IMR-90 (cell line): Measurements from ENCODE around the gene SLC38A4. TPM values are rescaled to one million over a fixed set of nuclear protein-coding genes. Genes with fewer than 3 reads are reported as not detected.

Experiments used
- ATAC-seq: fragments of 200-7000 bp; cut with Tn5 transposase; 2 replicates; pipeline ENCODE4 v1.9.1; 2020; ENCODE audit warnings: low read depth, mild to moderate bottlenecking, moderate library complexity
- BruUV-seq: library from RNA; stranded (reverse); fragments of 400-500 nt; replicated peaks from 2 replicates; lab custom pipeline; 2021; lab: Mats Ljungman, UMichigan
- CTCF ChIA-PET: fragments of 300-600 bp; formaldehyde crosslinking; extraction: SDS; loops from one replicate; lab custom pipeline; 2021; ENCODE audit warnings: antibody characterized with exemption; lab: Yijun Ruan, JAX
- POLR2A ChIA-PET: fragments of 300-600 bp; sonication (Branson Sonifier 250); formaldehyde crosslinking; loops from one replicate; lab custom pipeline; 2022; ENCODE audit warnings: antibody characterized with exemption; ENCODE audit not compliant: unreplicated experiment; lab: Charles Lee
- DNase-seq: peaks from one replicate; pipeline ENCODE4 v3.0.0; 2013
- H2AFZ ChIP-seq: replicated peaks from 2 replicates; pipeline ENCODE3; 2013; ENCODE audit warnings: low read length, mild to moderate bottlenecking; ENCODE audit not compliant: poor library complexity
- H2AK5ac ChIP-seq: 2 replicates; pipeline ENCODE4 v1.6.1; 2013; ENCODE audit warnings: low read depth, low read length, inconsistent platforms
- H2AK9ac ChIP-seq: replicated peaks from 2 replicates; pipeline ENCODE3; 2013; ENCODE audit warnings: mild to moderate bottlenecking, low read depth, low read length, moderate library complexity; ENCODE audit not compliant: poor library complexity
- H2BK120ac ChIP-seq: 2 replicates; pipeline ENCODE4 v1.6.1; 2013; ENCODE audit warnings: low read depth, low read length, inconsistent platforms
- H2BK15ac ChIP-seq: 3 replicates; pipeline ENCODE4 v1.6.1; 2013; ENCODE audit warnings: low read depth, low read length, inconsistent platforms
- H2BK20ac ChIP-seq: 2 replicates; pipeline ENCODE4 v1.6.1; 2013; ENCODE audit warnings: low read depth, mild to moderate bottlenecking, inconsistent platforms, low read length, moderate library complexity
- H2BK5ac ChIP-seq: 2 replicates; pipeline ENCODE4 v1.6.1; 2013; ENCODE audit warnings: mild to moderate bottlenecking, low read depth, low read length, inconsistent platforms; ENCODE audit not compliant: poor library complexity, severe bottlenecking
- H3K14ac ChIP-seq: replicated peaks from 2 replicates; pipeline ENCODE4 v1.6.1; 2013; ENCODE audit warnings: low read depth, low read length, inconsistent platforms
- H3K18ac ChIP-seq: 2 replicates; pipeline ENCODE4 v1.6.1; 2013; ENCODE audit warnings: low read depth, low read length, control low read depth
- H3K23ac ChIP-seq: 2 replicates; pipeline ENCODE4 v1.6.1; 2013; ENCODE audit warnings: low read depth, low read length, inconsistent platforms
- H3K27ac ChIP-seq: 2 replicates; pipeline ENCODE4 v1.5.1; 2013; ENCODE audit warnings: mild to moderate bottlenecking, control low read depth, low read length; ENCODE audit not compliant: insufficient read depth
- H3K27me3 ChIP-seq: 2 replicates; pipeline ENCODE4 v1.6.1; 2013; ENCODE audit warnings: low read length; ENCODE audit not compliant: control insufficient read depth, insufficient read depth
- H3K36me3 ChIP-seq: 2 replicates; pipeline ENCODE4 v1.6.1; 2013; ENCODE audit warnings: low read length, mixed read lengths; ENCODE audit not compliant: control insufficient read depth, insufficient read depth
- H3K4ac ChIP-seq: 2 replicates; pipeline ENCODE4 v1.6.1; 2013; ENCODE audit warnings: low read depth, low read length, inconsistent platforms
- H3K4me1 ChIP-seq: 2 replicates; pipeline ENCODE4 v1.6.1; 2013; ENCODE audit warnings: low read length, mixed read lengths; ENCODE audit not compliant: control insufficient read depth, insufficient read depth
- H3K4me2 ChIP-seq: 2 replicates; pipeline ENCODE4 v1.6.1; 2013; ENCODE audit warnings: low read depth, mild to moderate bottlenecking, control low read depth, low read length, moderate library complexity
- H3K4me3 ChIP-seq: 2 replicates; pipeline ENCODE4 v1.5.1; 2013; ENCODE audit warnings: low read depth, mild to moderate bottlenecking, control low read depth, low read length, moderate library complexity; ENCODE audit not compliant: insufficient read depth
- H3K56ac ChIP-seq: 2 replicates; pipeline ENCODE4 v1.6.1; 2013; ENCODE audit warnings: low read length, inconsistent platforms; ENCODE audit not compliant: insufficient read depth; ENCODE audit errors: extremely low read depth
- H3K79me1 ChIP-seq, 2 experiments: 2 replicates each; pipeline ENCODE4 v1.6.1; 2013; ENCODE audit warnings: low read length in 2 of 2, inconsistent platforms in 1 of 2, low read depth in 1 of 2
- H3K9ac ChIP-seq: 2 replicates; pipeline ENCODE4 v1.6.1; 2013; ENCODE audit warnings: low read depth, low read length, control low read depth
- H3K9me1 ChIP-seq: 2 replicates; pipeline ENCODE4 v1.6.1; 2013; ENCODE audit warnings: low read length, inconsistent platforms; ENCODE audit not compliant: insufficient read depth
- H3K9me3 ChIP-seq: 2 replicates; pipeline ENCODE4 v1.6.1; 2013; ENCODE audit warnings: low read length; ENCODE audit not compliant: control insufficient read depth, insufficient read depth
- H4K20me1 ChIP-seq: 2 replicates; pipeline ENCODE4 v1.6.1; 2013; ENCODE audit warnings: low read length, inconsistent platforms; ENCODE audit not compliant: insufficient read depth
- H4K5ac ChIP-seq: 2 replicates; pipeline ENCODE4 v1.6.1; 2013; ENCODE audit warnings: mild to moderate bottlenecking, low read depth, low read length, control low read depth
- H4K8ac ChIP-seq, 2 experiments: 2 replicates each; pipeline ENCODE4 v1.6.1; 2013; ENCODE audit warnings: low read depth in 2 of 2, low read length in 2 of 2, control low read depth in 1 of 2, inconsistent platforms in 1 of 2
- H4K91ac ChIP-seq: 2 replicates; pipeline ENCODE4 v1.6.1; 2013; ENCODE audit warnings: low read depth, low read length, inconsistent platforms; ENCODE audit not compliant: insufficient read depth
- BHLHE40 ChIP-seq: fragments of 150-350 bp; IDR thresholded peaks from 2 replicates; pipeline ENCODE4 v1.6.1; 2016; ENCODE audit warnings: mild to moderate bottlenecking, low read depth, low read length
- CEBPB ChIP-seq: IDR thresholded peaks from 2 replicates; pipeline ENCODE4 v1.6.1; 2012; ENCODE audit warnings: low read depth, low read length, improper control_type of control experiment
- CHD1 ChIP-seq: IDR thresholded peaks from 2 replicates; pipeline ENCODE4 v1.6.1; 2012; ENCODE audit warnings: low read depth, low read length, improper control_type of control experiment
- CTCF ChIP-seq: conservative IDR thresholded peaks from 2 replicates; pipeline ENCODE4 v1.5.1; 2012; ENCODE audit warnings: mild to moderate bottlenecking, low read depth, low read length, improper control_type of control experiment
- ELK1 ChIP-seq: fragments of 150-350 bp; IDR thresholded peaks from 2 replicates; pipeline ENCODE4 v1.6.1; 2016; ENCODE audit warnings: low read depth, mild to moderate bottlenecking, low read length, moderate library complexity, borderline replicate concordance
- FOS ChIP-seq: fragments of 150-350 bp; IDR thresholded peaks from 2 replicates; pipeline ENCODE4 v1.6.1; 2016; ENCODE audit warnings: low read depth, low read length
- MAFK ChIP-seq: IDR thresholded peaks from 2 replicates; pipeline ENCODE4 v1.6.1; 2012; ENCODE audit warnings: low read depth, low read length, improper control_type of control experiment
- MAZ ChIP-seq: IDR thresholded peaks from 2 replicates; pipeline ENCODE4 v1.6.1; 2012; ENCODE audit warnings: low read depth, mild to moderate bottlenecking, low read length, improper control_type of control experiment, moderate library complexity, borderline replicate concordance
- MXI1 ChIP-seq: IDR thresholded peaks from 2 replicates; pipeline ENCODE4 v1.6.1; 2012; ENCODE audit warnings: low read depth, mild to moderate bottlenecking, low read length, moderate library complexity, borderline replicate concordance
- NFE2L2 ChIP-seq: fragments of 150-350 bp; IDR thresholded peaks from 2 replicates; pipeline ENCODE4 v1.6.1; 2016; ENCODE audit warnings: low read depth, mild to moderate bottlenecking, low read length
- POLR2A ChIP-seq: IDR thresholded peaks from 2 replicates; pipeline ENCODE4 v1.6.1; 2012; ENCODE audit warnings: mild to moderate bottlenecking, low read depth, low read length
- RAD21 ChIP-seq: IDR thresholded peaks from 2 replicates; pipeline ENCODE4 v1.6.1; 2012; ENCODE audit warnings: low read length, improper control_type of control experiment
- RCOR1 ChIP-seq: IDR thresholded peaks from 2 replicates; pipeline ENCODE4 v1.6.1; 2012; ENCODE audit warnings: mild to moderate bottlenecking, low read length, improper control_type of control experiment; ENCODE audit not compliant: insufficient replicate concordance
- RFX5 ChIP-seq: IDR thresholded peaks from 2 replicates; pipeline ENCODE4 v1.8.0; 2012; ENCODE audit warnings: low read depth, mild to moderate bottlenecking, low read length, moderate library complexity
- SMC3 ChIP-seq: fragments of 150-350 bp; IDR thresholded peaks from 2 replicates; pipeline ENCODE4 v1.6.1; 2016; ENCODE audit warnings: low read depth, mild to moderate bottlenecking, antibody characterized with exemption, low read length, moderate library complexity
- USF2 ChIP-seq: fragments of 150-350 bp; IDR thresholded peaks from 2 replicates; pipeline ENCODE4 v1.6.1; 2017; ENCODE audit warnings: mild to moderate bottlenecking, antibody characterized with exemption, low read length, low read depth
- WGBS, 2 experiments: methylation state at CpG; one replicate each; pipeline versions ENCODE4 v1.1.5 to v1.1.7; 2013; ENCODE audit warnings: missing lambda C conversion rate in 2 of 2; ENCODE audit not compliant: insufficient read length in 1 of 2; ENCODE audit errors: extremely low coverage in 2 of 2; 5-methylcytosine and 5-hydroxymethylcytosine counted together
- dilution Hi-C: fragments of 300-500 bp; cut with HindIII; formaldehyde crosslinking; loops from one replicate; pipeline ENCODE4 v1.14.3; 2018; ENCODE audit warnings: low sequenced_read_pairs; ENCODE audit not compliant: unreplicated experiment
- in situ Hi-C: fragments of 300-500 bp; cut with MboI; formaldehyde crosslinking; loops from 3 replicates; pipeline ENCODE4 v1.14.3; 2019; ENCODE audit warnings: low sequenced_read_pairs, inconsistent platforms, mixed read lengths
- intact Hi-C: fragments of 100-400 bp; cut with micrococcal nuclease; formaldehyde crosslinking; loops from 2 replicates; pipeline ENCODE4 v1.10.0; 2022
- polyA plus RNA-seq, 3 experiments: library from polyadenylated mRNA; depleted of rRNA; stranded (reverse); fragments of >200 nt; gene quantifications; 2 replicates each; pipeline ENCODE4 v1.2.3, GENCODE V29; 2012; ENCODE audit warnings: low replicate concordance in 1 of 3
- total RNA-seq: library from RNA; depleted of rRNA; stranded (reverse); fragments of >200 nt; gene quantifications from 2 replicates; pipeline ENCODE4 v1.2.3, GENCODE V29; 2012

SLC38A4 gene
- total and polyA plus RNA-seq, 2 of the 4 experiments (the other 2 are of a cell fraction), result 2.3 to 2.7 TPM

- Histone ChIP-seq H3K79me1 (no peaks in the 10 kb centered on the region; a peak in 2 of 4 replicates), H3K9me1 (peaks cover 11% of the 10 kb centered on the region), H3K4me1 (peaks cover 19% of the 10 kb centered on the region), H3K14ac (peak overlapping the region; percentile 99), H4K8ac (peak overlapping the region; percentile 79 to 93), H2AK5ac (peak overlapping the region; percentile 99), H2AFZ (peak overlapping the region; percentile 48), H4K5ac (peak overlapping the region; percentile 94), H3K9me3 (no peaks in the 10 kb centered on the region), H3K9ac (no peak overlapping the region), H2BK20ac (peak overlapping the region; percentile 100), H3K36me3 (no peaks in the 10 kb centered on the region), H3K23ac (peak overlapping the region; percentile 99), H3K4me2 (peak overlapping the region; percentile 56), H3K27me3 (no peaks in the 10 kb centered on the region), H3K4ac (peak overlapping the region; percentile 100), H2BK120ac (peak overlapping the region; percentile 99), H3K18ac (peak overlapping the region; percentile 99), H3K27ac (peak overlapping the region; percentile 96), H3K56ac (peak overlapping the region; percentile 87; the same call in 1 of the 2 replicates), H3K4me3 (no peak overlapping the region), H4K20me1 (no peaks in the 10 kb centered on the region), H4K91ac (peak overlapping the region; percentile 99), H2BK15ac (peak overlapping the region; percentile 99), H2BK5ac (peak overlapping the region; percentile 95), H2AK9ac (peak overlapping the region; percentile 80)
- WGBS, 2 experiments, result no CpG with 5 or more reads among the region's 5 CpGs
- no TSS peak for BruUV-seq
- intact Hi-C loops (no loop called here), in situ Hi-C loops (no loop called here), dilution Hi-C loops (no loop called here)
- CTCF ChIA-PET, result no interaction called here
- no peak for ATAC-seq
- TF ChIP-seq FOS, result no peak
- TF ChIP-seq RCOR1, result no peak
- no peak for TF ChIP-seq CEBPB
- TF ChIP-seq USF2, result no peak
- TF ChIP-seq MAFK, result no peak
- no peak for TF ChIP-seq POLR2A
- TF ChIP-seq CHD1, result no peak
- TF ChIP-seq MAZ, result no peak
- TF ChIP-seq ELK1, result no peak
- TF ChIP-seq MXI1, result no peak
- no peak for TF ChIP-seq NFE2L2
- no peak for TF ChIP-seq CTCF
- TF ChIP-seq BHLHE40, result no peak
- no peak for TF ChIP-seq SMC3
- no peak for TF ChIP-seq RAD21
- TF ChIP-seq RFX5, result no peak
- no peak for DNase-seq
- POLR2A ChIA-PET, result no interaction called here
Measured at GRCh38 chr12:46787496-46788055, 38.2 kb downstream of the SLC38A4 start.
